ENCODE measurements around the gene CCDC142. TPM values are rescaled to one million over a fixed set of nuclear protein-coding genes. Genes with fewer than 3 reads are reported as not detected.

CCDC142 gene
- total and polyA plus RNA-seq, 10 of the 15 experiments (the other 5 are each of a cell fraction or from before 2014, with no cell fraction given), result 0.93 to 16.9 (median 9.0) TPM

- no peak for TF ChIP-seq POLR2A (IDR thresholded peaks at IDR 0.05; ENCODE audit: low read depth, low read length)
- TF ChIP-seq JUNB (IDR thresholded peaks at IDR 0.05), result peak; percentile 47; the same call in 1 of the 2 replicates
- no peak for TF ChIP-seq HCFC1 (IDR thresholded peaks at IDR 0.05; ENCODE audit: low read length)
- TF ChIP-seq NR2C1 (IDR thresholded peaks at IDR 0.05), result no peak
- TF ChIP-seq ZBTB4 (CRISPR knock-in tag; IDR thresholded peaks at IDR 0.05), result no peak
- TF ChIP-seq MEF2B (IDR thresholded peaks at IDR 0.05; ENCODE audit: partially characterized antibody, poor library complexity, severe bottlenecking), result peak; percentile 90
- TF ChIP-seq NR2F1 (conservative IDR thresholded peaks at IDR 0.05), result peak; percentile 80
- TF ChIP-seq RCOR1 (conservative IDR thresholded peaks at IDR 0.05; ENCODE audit: low read depth, low read length), result no peak
- no peak for TF ChIP-seq CHD2 (IDR thresholded peaks at IDR 0.05; ENCODE audit: borderline replicate concordance, low read depth, low read length)
- no peak for TF ChIP-seq ETV6 (conservative IDR thresholded peaks at IDR 0.05 in 1 of 2, IDR thresholded peaks at IDR 0.05 in 1 of 2; ENCODE audit: borderline replicate concordance in 1 of 2, low read depth in 1 of 2)
- no peak for TF ChIP-seq POU2F2 (IDR thresholded peaks at IDR 0.05; ENCODE audit: borderline replicate concordance, low read depth, low read length)
- TF ChIP-seq CREM (IDR thresholded peaks at IDR 0.05; ENCODE audit: low read depth), result no peak
- TF ChIP-seq TAF1 (IDR thresholded peaks at IDR 0.05; ENCODE audit: borderline replicate concordance, low read depth, low read length), result no peak
- TF ChIP-seq RELA (IDR thresholded peaks at IDR 0.05; ENCODE audit: borderline replicate concordance, partially characterized antibody), result no peak
- peak; percentile 30; the same call in 1 of the 2 replicates for TF ChIP-seq SPI1 (IDR thresholded peaks at IDR 0.05; ENCODE audit: borderline replicate concordance, insufficient read depth, low read depth, low read length)
- TF ChIP-seq IKZF1 (conservative IDR thresholded peaks at IDR 0.05), result peak; percentile 43; the same call in 1 of the 2 replicates
- TF ChIP-seq BRCA1 (IDR thresholded peaks at IDR 0.05; ENCODE audit: low read depth, low read length), result no peak
Measured at GRCh38 chr2:74436848-74437695, 45.7 kb downstream of the CCDC142 start (continued).

Measured in GM12878 (cell line).